ENCODE data around the gene NT5DC1.

DNA sequence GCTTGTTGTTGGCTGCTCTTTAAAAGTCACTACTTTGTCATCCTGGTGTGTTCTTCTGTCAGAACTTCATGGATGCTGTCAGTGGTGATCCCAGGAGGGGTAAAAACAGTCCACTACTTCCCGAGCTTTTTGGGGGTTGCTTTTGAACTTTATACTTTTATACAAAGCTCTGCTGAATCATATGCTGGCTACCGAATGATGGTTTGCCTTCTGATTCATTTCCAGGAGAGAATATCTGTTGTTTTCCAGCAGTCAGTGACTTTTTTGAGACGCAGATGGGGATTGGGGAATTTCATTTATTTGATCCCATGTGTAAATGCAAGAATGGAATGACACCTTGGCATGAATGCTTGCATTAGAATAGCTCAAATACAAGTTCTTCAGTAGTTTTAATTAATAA is 58.0 kb downstream of the NT5DC1 start:
- TF ChIP-seq EZH2 (optimal IDR thresholded peaks at IDR 0.05; ENCODE audit: low read depth, low read length): no peak
- TF ChIP-seq, protein P1, sequence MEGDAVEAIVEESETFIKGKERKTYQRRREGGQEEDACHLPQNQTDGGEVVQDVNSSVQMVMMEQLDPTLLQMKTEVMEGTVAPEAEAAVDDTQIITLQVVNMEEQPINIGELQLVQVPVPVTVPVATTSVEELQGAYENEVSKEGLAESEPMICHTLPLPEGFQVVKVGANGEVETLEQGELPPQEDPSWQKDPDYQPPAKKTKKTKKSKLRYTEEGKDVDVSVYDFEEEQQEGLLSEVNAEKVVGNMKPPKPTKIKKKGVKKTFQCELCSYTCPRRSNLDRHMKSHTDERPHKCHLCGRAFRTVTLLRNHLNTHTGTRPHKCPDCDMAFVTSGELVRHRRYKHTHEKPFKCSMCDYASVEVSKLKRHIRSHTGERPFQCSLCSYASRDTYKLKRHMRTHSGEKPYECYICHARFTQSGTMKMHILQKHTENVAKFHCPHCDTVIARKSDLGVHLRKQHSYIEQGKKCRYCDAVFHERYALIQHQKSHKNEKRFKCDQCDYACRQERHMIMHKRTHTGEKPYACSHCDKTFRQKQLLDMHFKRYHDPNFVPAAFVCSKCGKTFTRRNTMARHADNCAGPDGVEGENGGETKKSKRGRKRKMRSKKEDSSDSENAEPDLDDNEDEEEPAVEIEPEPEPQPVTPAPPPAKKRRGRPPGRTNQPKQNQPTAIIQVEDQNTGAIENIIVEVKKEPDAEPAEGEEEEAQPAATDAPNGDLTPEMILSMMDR (IDR thresholded peaks at IDR 0.05; ENCODE audit: low read length): no peak
